ENCODE results near the gene SNCG. TPM values are rescaled to one million over a fixed set of nuclear protein-coding genes. Genes with fewer than 3 reads are reported as not detected.
"Not testable (repeated sequence)": the region's sequence is repeated elsewhere in the genome, so short reads cannot be mapped to it uniquely, and the experiment has no call there.

SNCG gene
- total and polyA plus RNA-seq, 4 donors: 94.8 to 545 (median 355) TPM

DNA sequence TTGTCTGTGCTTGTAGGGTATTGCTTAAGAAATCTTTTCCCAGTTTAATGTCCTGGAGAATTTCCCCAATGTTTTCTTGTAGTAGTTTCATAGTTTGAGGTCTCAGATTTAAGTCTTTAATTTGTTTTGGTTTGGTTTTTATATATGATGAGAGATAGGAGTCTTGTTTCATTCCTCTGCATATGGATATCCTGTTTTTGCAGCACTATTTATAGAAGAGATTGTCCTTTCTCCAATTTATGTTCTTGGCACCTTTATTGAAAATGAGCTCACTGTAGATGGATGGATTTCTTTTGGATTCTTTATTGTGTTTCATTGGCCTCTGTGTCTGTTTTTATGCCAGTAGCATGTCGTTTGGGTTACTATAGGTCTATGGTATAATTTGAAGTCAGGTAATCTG lies 30.1 kb downstream of the SNCG start:
- WGBS (ENCODE audit: insufficient coverage): no CpG with 5 or more reads among the region's 1 CpG
- DNase-seq (ENCODE audit: low read depth in 4 of 6, low spot score in 6 of 6): no peak
- no peaks in the 10 kb centered on the region for H3K9me3 ChIP-seq (ENCODE audit: control insufficient read depth, insufficient read depth, low read length)
- H3K27ac ChIP-seq (ENCODE audit: low read depth, low read length): no peak overlapping the region
- no peaks in the 10 kb centered on the region for H3K36me3 ChIP-seq (ENCODE audit: control insufficient read depth, insufficient read depth, low read length)
- H3K4me3 ChIP-seq (ENCODE audit: low read depth, low read length): no peak overlapping the region
- no peaks in the 10 kb centered on the region for H3K4me1 ChIP-seq (ENCODE audit: control insufficient read depth, insufficient read depth, low read length)
- H3K27me3 ChIP-seq (ENCODE audit: control insufficient read depth, insufficient read depth, low read length): no peaks in the 10 kb centered on the region

DNA sequence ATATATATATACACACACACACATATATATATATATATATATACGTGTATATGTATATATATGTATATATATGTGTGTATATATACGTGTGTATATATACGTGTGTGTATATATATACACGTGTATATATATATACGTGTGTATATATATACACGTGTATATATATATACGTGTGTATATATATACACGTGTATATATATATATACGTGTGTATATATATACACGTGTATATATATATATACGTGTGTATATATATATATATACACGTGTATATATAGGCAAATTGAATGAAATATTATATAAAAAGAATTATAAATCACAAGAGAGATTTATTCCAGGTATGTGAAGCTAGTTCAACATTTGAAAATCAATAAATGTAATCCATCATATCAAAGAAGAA lies 33.0 kb downstream of the SNCG start:
- H3K4me1 ChIP-seq (ENCODE audit: control insufficient read depth, insufficient read depth, low read length); DNase-seq (ENCODE audit: low read depth in 4 of 6, low spot score in 6 of 6); H3K36me3 ChIP-seq (ENCODE audit: control insufficient read depth, insufficient read depth, low read length); H3K27ac ChIP-seq (ENCODE audit: low read depth, low read length); H3K9me3 ChIP-seq (ENCODE audit: control insufficient read depth, insufficient read depth, low read length); H3K27me3 ChIP-seq (ENCODE audit: control insufficient read depth, insufficient read depth, low read length); H3K4me3 ChIP-seq (ENCODE audit: low read depth, low read length): not testable (repeated sequence)
- WGBS (ENCODE audit: insufficient coverage): no CpG with 5 or more reads among the region's 12 CpGs

DNA sequence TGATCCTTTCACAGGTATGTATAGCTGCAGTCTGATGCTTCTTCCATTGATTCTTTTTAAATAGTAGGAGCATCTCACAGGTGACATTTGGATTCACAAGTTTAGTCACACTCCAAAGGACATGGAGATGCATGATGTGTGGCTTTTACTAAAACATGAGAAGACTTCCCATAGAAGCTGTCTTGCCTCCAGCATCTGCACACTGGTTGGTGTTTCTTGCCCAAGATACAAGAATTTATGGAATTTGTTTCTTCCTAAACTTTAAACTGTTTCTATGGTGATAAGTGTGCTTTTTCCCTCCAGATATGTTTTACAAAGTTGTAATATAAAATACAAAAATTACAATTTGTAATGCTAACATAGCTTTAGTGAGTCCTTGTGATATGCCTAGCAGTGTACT lies 34.1 kb downstream of the SNCG start:
- no peak overlapping the region for H3K27ac ChIP-seq (ENCODE audit: low read depth, low read length)

DNA sequence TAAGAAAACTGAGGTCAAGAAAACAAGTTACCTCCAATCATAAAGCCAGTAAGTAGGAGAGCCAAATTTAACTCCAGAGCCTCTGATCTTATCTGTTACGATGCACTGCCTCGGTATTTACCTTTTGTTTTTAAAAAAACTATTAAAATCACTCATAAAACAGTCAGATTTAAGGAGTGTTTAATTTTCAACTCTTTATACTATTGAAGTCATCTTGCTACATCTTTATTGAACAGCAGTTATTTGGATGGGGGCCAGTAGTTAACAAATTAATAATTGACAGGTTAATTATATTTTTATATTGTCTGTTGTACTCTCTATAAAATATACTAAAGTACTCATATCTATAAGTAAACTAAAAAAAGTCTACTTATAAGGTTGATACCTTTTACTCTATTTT lies 34.5 kb downstream of the SNCG start:
- no peak overlapping the region for H3K4me3 ChIP-seq (ENCODE audit: low read depth, low read length)
- no peaks in the 10 kb centered on the region for H3K27me3 ChIP-seq (ENCODE audit: control insufficient read depth, insufficient read depth, low read length)
- no peaks in the 10 kb centered on the region for H3K9me3 ChIP-seq (ENCODE audit: control insufficient read depth, insufficient read depth, low read length)
- no CpG with 5 or more reads among the region's 2 CpGs for WGBS (ENCODE audit: insufficient coverage)
- H3K4me1 ChIP-seq (ENCODE audit: control insufficient read depth, insufficient read depth, low read length): no peaks in the 10 kb centered on the region
- H3K36me3 ChIP-seq (ENCODE audit: control insufficient read depth, insufficient read depth, low read length): no peaks in the 10 kb centered on the region
- H3K27ac ChIP-seq (ENCODE audit: low read depth, low read length): no peak overlapping the region
- DNase-seq (ENCODE audit: low read depth in 4 of 6, low spot score in 6 of 6): no peak

More for the DNA sequence above, 34.1 kb downstream of the SNCG start:
- H3K4me3 ChIP-seq (ENCODE audit: low read depth, low read length): no peak overlapping the region
- no peak for DNase-seq (ENCODE audit: low read depth in 4 of 6, low spot score in 6 of 6)
- no peaks in the 10 kb centered on the region for H3K9me3 ChIP-seq (ENCODE audit: control insufficient read depth, insufficient read depth, low read length)
- no peaks in the 10 kb centered on the region for H3K36me3 ChIP-seq (ENCODE audit: control insufficient read depth, insufficient read depth, low read length)
- no peaks in the 10 kb centered on the region for H3K4me1 ChIP-seq (ENCODE audit: control insufficient read depth, insufficient read depth, low read length)
- no peaks in the 10 kb centered on the region for H3K27me3 ChIP-seq (ENCODE audit: control insufficient read depth, insufficient read depth, low read length)

DNA sequence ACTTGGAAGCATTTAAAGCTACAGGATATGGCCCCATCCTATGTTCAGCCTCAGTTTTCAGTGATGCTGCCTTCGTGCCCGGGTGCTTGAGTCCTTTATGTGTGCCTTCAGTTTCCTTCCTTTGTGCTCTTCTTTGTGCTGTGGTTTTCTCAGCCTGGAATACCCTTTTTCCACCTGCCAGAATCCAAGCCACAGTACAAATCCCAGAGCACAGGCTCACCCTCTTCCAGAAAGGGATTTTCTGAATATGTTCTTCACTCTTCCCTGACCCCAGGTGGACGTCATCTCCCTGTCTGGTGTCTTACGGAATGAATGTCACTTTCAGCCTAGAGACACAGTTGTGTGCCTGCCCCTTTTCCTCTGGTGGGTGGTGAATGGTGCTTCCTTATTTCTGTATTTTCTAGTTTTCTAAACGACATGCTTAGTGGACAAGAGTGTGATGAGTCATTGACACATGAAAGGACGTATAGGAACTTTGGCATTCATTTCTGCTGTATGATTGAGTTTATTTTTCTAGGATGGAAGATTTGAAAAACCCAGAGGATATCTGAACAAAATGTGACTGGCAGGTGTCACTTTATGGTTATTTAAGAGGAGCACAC lies 41.5 kb downstream of the SNCG start:
- not testable (repeated sequence) for H3K9me3 ChIP-seq (ENCODE audit: control insufficient read depth, insufficient read depth, low read length); H3K27ac ChIP-seq (ENCODE audit: low read depth, low read length); H3K27me3 ChIP-seq (ENCODE audit: control insufficient read depth, insufficient read depth, low read length); H3K36me3 ChIP-seq (ENCODE audit: control insufficient read depth, insufficient read depth, low read length); H3K4me1 ChIP-seq (ENCODE audit: control insufficient read depth, insufficient read depth, low read length); DNase-seq (ENCODE audit: low read depth in 4 of 6, low spot score in 6 of 6); H3K4me3 ChIP-seq (ENCODE audit: low read depth, low read length)
- WGBS (ENCODE audit: insufficient coverage): 80% methylated on average over 2 of the region's 6 CpGs

DNA sequence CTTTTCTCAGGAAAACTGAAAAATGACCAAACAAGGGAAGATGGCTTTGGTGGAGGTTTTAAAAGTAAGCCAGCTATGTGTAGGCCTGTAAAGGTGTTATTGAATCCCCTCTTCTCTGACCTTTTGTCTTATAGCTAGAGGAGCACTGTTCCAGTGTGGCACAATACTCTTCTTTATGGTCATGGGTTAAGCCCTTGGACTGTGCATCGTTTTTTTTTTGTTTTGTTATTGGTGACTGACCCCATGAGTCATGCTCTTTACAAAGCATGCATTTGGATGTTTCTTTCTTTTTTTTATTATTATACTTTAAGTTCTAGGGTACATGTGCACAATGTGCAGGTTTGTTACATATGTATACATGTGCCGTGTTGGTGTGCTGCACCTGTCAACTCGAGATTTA lies 42.1 kb downstream of the SNCG start:
- H3K27ac ChIP-seq (ENCODE audit: low read depth, low read length): no peak overlapping the region
- no peaks in the 10 kb centered on the region for H3K36me3 ChIP-seq (ENCODE audit: control insufficient read depth, insufficient read depth, low read length)
- H3K4me1 ChIP-seq (ENCODE audit: control insufficient read depth, insufficient read depth, low read length): no peaks in the 10 kb centered on the region
- no peaks in the 10 kb centered on the region for H3K27me3 ChIP-seq (ENCODE audit: control insufficient read depth, insufficient read depth, low read length)
- no CpG with 5 or more reads among the region's 3 CpGs for WGBS (ENCODE audit: insufficient coverage)
- H3K9me3 ChIP-seq (ENCODE audit: control insufficient read depth, insufficient read depth, low read length): no peaks in the 10 kb centered on the region
- no peak for DNase-seq (ENCODE audit: low read depth in 4 of 6, low spot score in 6 of 6)
- no peak overlapping the region for H3K4me3 ChIP-seq (ENCODE audit: low read depth, low read length)

DNA sequence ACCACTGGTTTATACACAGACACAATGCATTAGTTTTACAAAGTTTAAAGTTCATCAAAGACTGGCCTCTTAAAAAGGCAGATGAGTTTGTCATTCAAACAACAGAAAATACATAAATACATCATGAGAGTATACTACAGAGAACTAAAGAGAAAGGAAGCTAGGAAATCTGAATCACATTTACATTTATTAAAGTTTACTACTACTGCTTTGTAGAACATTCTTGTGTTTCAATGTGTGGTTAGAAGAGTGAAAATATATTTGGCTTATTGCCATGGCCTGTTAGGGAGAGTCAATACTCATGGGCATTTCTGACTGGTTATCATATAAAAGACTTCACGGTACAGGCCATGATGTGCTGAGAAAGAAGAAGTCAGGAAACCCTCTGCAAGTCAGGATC lies 48.7 kb downstream of the SNCG start:
- not testable (repeated sequence) for H3K4me3 ChIP-seq (ENCODE audit: low read depth, low read length); H3K27ac ChIP-seq (ENCODE audit: low read depth, low read length); DNase-seq (ENCODE audit: low read depth in 4 of 6, low spot score in 6 of 6); H3K27me3 ChIP-seq (ENCODE audit: control insufficient read depth, insufficient read depth, low read length); H3K4me1 ChIP-seq (ENCODE audit: control insufficient read depth, insufficient read depth, low read length); H3K36me3 ChIP-seq (ENCODE audit: control insufficient read depth, insufficient read depth, low read length); H3K9me3 ChIP-seq (ENCODE audit: control insufficient read depth, insufficient read depth, low read length)
- no CpG with 5 or more reads among the region's 1 CpG for WGBS (ENCODE audit: insufficient coverage)

DNA sequence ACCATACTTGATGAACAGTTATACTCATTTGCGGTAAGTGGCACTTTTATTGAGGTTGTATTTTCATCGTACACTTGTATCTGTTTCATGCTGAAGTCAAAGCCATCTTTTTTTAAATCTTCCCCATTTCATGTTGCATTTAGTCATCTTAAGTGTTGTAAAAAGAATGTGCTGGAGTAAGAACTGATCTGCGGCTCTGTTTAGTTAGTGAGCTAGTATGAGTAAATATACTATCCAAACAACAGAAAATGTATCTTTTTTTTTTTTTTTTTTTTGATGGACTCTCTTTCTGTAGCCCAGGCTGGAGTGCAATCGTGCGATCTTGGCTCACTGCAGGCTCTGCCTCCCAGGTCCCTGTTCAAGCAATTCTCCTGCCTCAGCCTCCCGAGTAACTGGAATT lies 49.3 kb downstream of the SNCG start:
- not testable (repeated sequence) for H3K9me3 ChIP-seq (ENCODE audit: control insufficient read depth, insufficient read depth, low read length); H3K27ac ChIP-seq (ENCODE audit: low read depth, low read length); H3K4me1 ChIP-seq (ENCODE audit: control insufficient read depth, insufficient read depth, low read length); H3K27me3 ChIP-seq (ENCODE audit: control insufficient read depth, insufficient read depth, low read length); DNase-seq (ENCODE audit: low read depth in 4 of 6, low spot score in 6 of 6); H3K4me3 ChIP-seq (ENCODE audit: low read depth, low read length); H3K36me3 ChIP-seq (ENCODE audit: control insufficient read depth, insufficient read depth, low read length)
- no CpG with 5 or more reads among the region's 6 CpGs for WGBS (ENCODE audit: insufficient coverage)

DNA sequence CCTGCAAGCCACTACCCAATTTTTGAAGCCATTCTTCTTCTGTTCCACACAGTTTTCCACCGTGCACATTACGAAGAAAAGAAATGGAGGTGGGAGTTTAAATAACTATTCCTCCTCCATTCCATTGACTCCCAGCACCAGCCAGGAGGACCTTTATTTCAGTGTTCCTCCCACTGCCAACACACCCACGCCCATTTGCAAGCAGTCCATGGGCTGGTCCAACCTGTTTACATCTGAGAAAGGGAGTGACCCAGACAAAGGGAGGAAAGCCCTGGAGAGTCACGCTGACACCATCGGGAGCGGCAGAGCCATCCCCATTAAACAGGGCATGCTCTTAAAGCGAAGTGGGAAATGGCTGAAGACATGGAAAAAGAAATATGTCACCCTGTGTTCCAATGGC lies 49.9 kb downstream of the SNCG start:
- not testable (repeated sequence) for H3K36me3 ChIP-seq (ENCODE audit: control insufficient read depth, insufficient read depth, low read length); H3K9me3 ChIP-seq (ENCODE audit: control insufficient read depth, insufficient read depth, low read length); DNase-seq (ENCODE audit: low read depth in 4 of 6, low spot score in 6 of 6); H3K4me1 ChIP-seq (ENCODE audit: control insufficient read depth, insufficient read depth, low read length); H3K27ac ChIP-seq (ENCODE audit: low read depth, low read length); H3K27me3 ChIP-seq (ENCODE audit: control insufficient read depth, insufficient read depth, low read length); H3K4me3 ChIP-seq (ENCODE audit: low read depth, low read length)
- 100% methylated on average over 1 of the region's 7 CpGs for WGBS (ENCODE audit: insufficient coverage)

DNA sequence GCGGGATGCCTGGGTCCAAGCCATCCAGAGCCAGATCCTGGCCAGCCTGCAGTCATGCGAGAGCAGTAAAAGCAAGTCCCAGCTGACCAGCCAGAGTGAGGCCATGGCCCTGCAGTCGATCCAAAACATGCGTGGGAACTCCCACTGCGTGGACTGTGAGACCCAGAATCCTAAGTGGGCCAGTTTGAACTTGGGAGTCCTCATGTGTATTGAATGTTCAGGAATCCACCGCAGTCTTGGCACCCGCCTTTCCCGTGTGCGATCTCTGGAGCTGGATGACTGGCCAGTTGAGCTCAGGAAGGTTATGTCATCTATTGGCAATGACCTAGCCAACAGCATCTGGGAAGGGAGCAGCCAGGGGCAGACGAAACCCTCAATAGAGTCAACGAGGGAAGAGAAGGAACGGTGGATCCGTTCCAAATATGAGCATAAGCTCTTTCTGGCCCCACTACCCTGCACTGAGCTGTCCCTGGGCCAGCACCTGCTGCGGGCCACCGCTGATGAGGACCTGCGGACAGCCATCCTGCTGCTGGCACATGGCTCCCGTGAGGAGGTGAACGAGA lies 50.8 kb downstream of the SNCG start:
- not testable (repeated sequence) for H3K27me3 ChIP-seq (ENCODE audit: control insufficient read depth, insufficient read depth, low read length); H3K4me1 ChIP-seq (ENCODE audit: control insufficient read depth, insufficient read depth, low read length); H3K4me3 ChIP-seq (ENCODE audit: low read depth, low read length); DNase-seq (ENCODE audit: low read depth in 4 of 6, low spot score in 6 of 6); H3K9me3 ChIP-seq (ENCODE audit: control insufficient read depth, insufficient read depth, low read length); H3K27ac ChIP-seq (ENCODE audit: low read depth, low read length); H3K36me3 ChIP-seq (ENCODE audit: control insufficient read depth, insufficient read depth, low read length)
- WGBS (ENCODE audit: insufficient coverage): 97% methylated on average over 9 of the region's 18 CpGs

All from spinal cord (tissue), 10 donors.